ENCODE data around the gene PRKCE. TPM values are rescaled to one million over a fixed set of nuclear protein-coding genes. Genes with fewer than 3 reads are reported as not detected.

Gene PRKCE
- total and polyA plus RNA-seq, 4 donors: 2.5 to 38.6 (median 5.8) TPM

GRCh38 chr2:45957533-45958227, 306.2 kb downstream of the PRKCE start:
- WGBS: 89% methylated on average over 4 of the region's 4 CpGs
- no peak overlapping the region for H3K4me3 ChIP-seq (ENCODE audit: low read depth in 1 of 3, low read length in 3 of 3)
- H3K4me1 ChIP-seq (ENCODE audit: control insufficient read depth in 4 of 4, insufficient read depth in 4 of 4, low read length in 3 of 4): peaks cover 5 to 33% (median 15%) of the 10 kb centered on the region in 4 donors

GRCh38 chr2:45960057-45960863, 308.8 kb downstream of the PRKCE start:
- H3K4me1 ChIP-seq (ENCODE audit: control insufficient read depth in 4 of 4, insufficient read depth in 4 of 4, low read length in 3 of 4): peaks cover 5 to 40% (median 17%) of the 10 kb centered on the region in 4 donors
- DNase-seq (ENCODE audit: low spot score): peak; percentile 5

More at GRCh38 chr2:45957533-45958227, 306.2 kb downstream of the PRKCE start:
- H3K9me3 ChIP-seq (ENCODE audit: control insufficient read depth in 4 of 4, low read length in 3 of 4): no peaks in the 10 kb centered on the region
- H3K9ac ChIP-seq (ENCODE audit: low read depth in 1 of 2, low read length in 2 of 2): no peak overlapping the region
- TF ChIP-seq SP1 (IDR thresholded peaks at IDR 0.05) (no peak), RXRA (IDR thresholded peaks at IDR 0.05) (no peak)
- no peaks in the 10 kb centered on the region for H3K36me3 ChIP-seq (ENCODE audit: control insufficient read depth in 4 of 4, insufficient read depth in 3 of 4, low read depth in 1 of 4, low read length in 3 of 4)
- no peak overlapping the region for H3K27ac ChIP-seq (ENCODE audit: low read depth in 1 of 2, low read length in 2 of 2)
- peak; percentile 10 for DNase-seq (ENCODE audit: low spot score)
- no peaks in the 10 kb centered on the region for H3K27me3 ChIP-seq (ENCODE audit: control insufficient read depth in 4 of 4, insufficient read depth in 4 of 4, low read length in 3 of 4)

GRCh38 chr2:45962177-45962921, 310.9 kb downstream of the PRKCE start:
- peak; percentile 39 for DNase-seq (ENCODE audit: low spot score)
- Histone ChIP-seq H3K4me1 (ENCODE audit: control insufficient read depth in 4 of 4, insufficient read depth in 4 of 4, low read length in 3 of 4) (peaks cover 5 to 40% (median 17%) of the 10 kb centered on the region in 4 donors), H3K4me3 (ENCODE audit: low read depth in 1 of 3, low read length in 3 of 3) (no peak overlapping the region), H3K27ac (ENCODE audit: low read depth in 1 of 2, low read length in 2 of 2) (peak overlapping the region; percentile 40 to 52), H3K36me3 (ENCODE audit: control insufficient read depth in 4 of 4, insufficient read depth in 3 of 4, low read depth in 1 of 4, low read length in 3 of 4) (no peaks in the 10 kb centered on the region), H3K9me3 (ENCODE audit: control insufficient read depth in 4 of 4, low read length in 3 of 4) (no peaks in the 10 kb centered on the region), H3K9ac (ENCODE audit: low read depth in 1 of 2, low read length in 2 of 2) (peak overlapping the region in 1 of 2 donors; percentile 9), H3K27me3 (ENCODE audit: control insufficient read depth in 4 of 4, insufficient read depth in 4 of 4, low read length in 3 of 4) (no peaks in the 10 kb centered on the region)
- 33% methylated on average over 7 of the region's 7 CpGs for WGBS
- peak in 1 of 2 donors; percentile 39 for TF ChIP-seq JUND (IDR thresholded peaks at IDR 0.05)
- peak; percentile 54 for TF ChIP-seq MAX (IDR thresholded peaks at IDR 0.05)
- TF ChIP-seq EGR1 (IDR thresholded peaks at IDR 0.05; ENCODE audit: low read depth in 2 of 2): peak; percentile 85 to 94
- TF ChIP-seq GABPA (IDR thresholded peaks at IDR 0.05 in 1 of 2, conservative IDR thresholded peaks at IDR 0.05 in 1 of 2): no peak
- TF ChIP-seq SP1 (IDR thresholded peaks at IDR 0.05): peak; percentile 37
- no peak for TF ChIP-seq ATF3 (IDR thresholded peaks at IDR 0.05)
- peak; percentile 49 for TF ChIP-seq NR2F2 (IDR thresholded peaks at IDR 0.05)
- no peak for TF ChIP-seq CTCF (IDR thresholded peaks at IDR 0.05; ENCODE audit: low read depth, low read length, missing input control)
- no peak for TF ChIP-seq TAF1 (conservative IDR thresholded peaks at IDR 0.05)
- TF ChIP-seq HNF4A (conservative IDR thresholded peaks at IDR 0.05): peak in 1 of 2 donors; percentile 34
- peak; percentile 8 for TF ChIP-seq ZBTB33 (IDR thresholded peaks at IDR 0.05)
- no peak for TF ChIP-seq HNF4G (IDR thresholded peaks at IDR 0.05)
- TF ChIP-seq FOXA1 (IDR thresholded peaks at IDR 0.05): no peak
- peak in 1 of 2 donors; percentile 63 for TF ChIP-seq RXRA (IDR thresholded peaks at IDR 0.05)

More at GRCh38 chr2:45960057-45960863, 308.8 kb downstream of the PRKCE start:
- H3K9me3 ChIP-seq (ENCODE audit: control insufficient read depth in 4 of 4, low read length in 3 of 4): no peaks in the 10 kb centered on the region
- TF ChIP-seq FOXA1 (IDR thresholded peaks at IDR 0.05): no peak
- TF ChIP-seq TAF1 (conservative IDR thresholded peaks at IDR 0.05): no peak
- TF ChIP-seq ZBTB33 (IDR thresholded peaks at IDR 0.05): no peak
- peak; percentile 31 to 41 for TF ChIP-seq HNF4A (conservative IDR thresholded peaks at IDR 0.05)
- TF ChIP-seq YY1 (IDR thresholded peaks at IDR 0.05): no peak
- no peaks in the 10 kb centered on the region for H3K27me3 ChIP-seq (ENCODE audit: control insufficient read depth in 4 of 4, insufficient read depth in 4 of 4, low read length in 3 of 4)
- no peaks in the 10 kb centered on the region for H3K36me3 ChIP-seq (ENCODE audit: control insufficient read depth in 4 of 4, insufficient read depth in 3 of 4, low read depth in 1 of 4, low read length in 3 of 4)
- no peak overlapping the region for H3K27ac ChIP-seq (ENCODE audit: low read depth in 1 of 2, low read length in 2 of 2)
- WGBS: 80% methylated on average over 8 of the region's 8 CpGs
- H3K4me3 ChIP-seq (ENCODE audit: low read depth in 1 of 3, low read length in 3 of 3): no peak overlapping the region
- H3K9ac ChIP-seq (ENCODE audit: low read depth in 1 of 2, low read length in 2 of 2): no peak overlapping the region

Data from liver (tissue), 9 donors.